ENCODE data around the gene APOBEC3C.
A peak's percentile ranks its signal among the peaks of the same experiment; 100 is the strongest.
"Not testable (repeated sequence)": the region's sequence is repeated elsewhere in the genome, so short reads cannot be mapped to it uniquely, and the experiment has no call there.

APOBEC3C gene

DNA sequence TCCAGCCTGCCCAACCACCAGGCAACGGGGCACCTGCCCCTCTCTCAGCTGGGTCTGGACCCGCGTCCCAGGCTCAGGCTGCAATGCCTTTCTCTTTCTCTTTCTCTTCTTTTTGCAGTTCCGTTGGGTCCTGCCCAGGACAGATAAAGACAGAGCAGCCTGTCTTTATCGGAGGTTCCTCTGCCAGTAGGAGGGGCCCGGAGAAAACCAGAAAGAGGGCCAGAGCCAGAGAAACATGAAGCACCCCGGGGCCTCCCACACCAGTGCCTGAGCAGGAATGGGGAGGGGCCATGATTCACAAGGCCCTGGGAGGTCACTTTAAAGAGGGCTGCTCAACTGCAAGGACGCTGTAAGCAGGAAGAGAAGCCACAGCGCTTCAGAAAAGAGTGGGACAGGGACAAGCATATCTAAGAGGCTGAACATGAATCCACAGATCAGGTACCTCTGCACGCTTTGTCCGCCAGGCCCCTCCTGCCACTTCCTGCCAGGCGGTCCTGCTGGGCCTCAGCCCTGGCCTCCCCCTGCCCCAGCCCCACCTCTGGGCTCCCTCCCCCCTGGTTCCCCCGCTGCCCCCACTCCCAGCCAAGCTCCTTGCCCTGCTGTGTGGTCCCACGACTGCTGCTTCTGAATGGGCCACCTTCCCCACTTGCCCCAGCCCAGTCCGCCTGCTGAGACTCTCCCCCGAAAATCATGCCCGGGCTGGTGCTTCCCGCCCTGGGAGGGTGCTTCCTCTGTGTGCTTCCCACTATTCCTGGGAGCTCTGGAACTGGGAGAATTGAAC is at the start of gene APOBEC3C:
TSS of gene APOBEC3C (plus strand) at position 316 of the 781 bp plus-strand sequence. CDS start at position 422, 106 bp downstream.
- peak; percentile 64 to 74 for DNase-seq

DNA sequence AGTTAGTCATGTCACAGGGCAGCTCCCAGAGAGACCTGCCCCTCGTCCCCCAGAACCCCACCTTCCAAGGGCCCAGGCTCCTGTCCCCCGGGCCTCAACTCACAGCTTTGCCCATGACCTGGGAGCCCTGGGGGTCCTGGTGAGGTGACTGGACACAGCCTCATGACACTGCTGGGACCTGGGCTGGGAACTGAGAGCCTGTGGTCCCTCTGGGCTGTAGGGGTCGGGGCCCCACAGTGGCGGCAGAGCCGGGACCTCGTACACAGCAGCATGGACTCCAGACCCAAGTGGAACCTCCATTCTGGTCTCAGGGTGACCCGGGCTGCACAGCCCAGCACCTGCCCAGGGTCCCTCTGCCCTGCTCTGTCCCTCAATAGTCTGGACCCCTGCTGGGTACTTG is 49.8 kb upstream of the APOBEC3C start:
- DNase-seq = no peak

DNA sequence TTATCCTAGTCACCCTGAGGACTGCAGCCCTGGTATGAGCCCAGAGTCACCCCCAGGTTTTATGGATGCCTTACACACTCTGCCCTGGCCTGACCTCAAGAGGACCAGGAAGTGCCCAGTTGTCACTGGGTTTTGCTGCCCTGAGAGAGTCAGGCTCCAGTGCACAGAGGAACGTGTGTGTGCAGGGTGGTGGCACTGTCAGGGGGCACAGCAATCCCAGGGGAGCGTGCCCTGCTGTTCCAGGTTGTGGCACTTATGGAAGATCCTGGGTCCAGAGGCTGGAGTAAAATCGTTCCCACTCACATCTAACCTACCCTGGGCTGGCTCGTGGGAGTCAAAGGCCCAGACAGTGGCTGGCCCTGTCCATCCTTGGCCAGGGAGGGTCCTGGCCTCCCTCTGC is 49.1 kb upstream of the APOBEC3C start:
- no peak for DNase-seq

DNA sequence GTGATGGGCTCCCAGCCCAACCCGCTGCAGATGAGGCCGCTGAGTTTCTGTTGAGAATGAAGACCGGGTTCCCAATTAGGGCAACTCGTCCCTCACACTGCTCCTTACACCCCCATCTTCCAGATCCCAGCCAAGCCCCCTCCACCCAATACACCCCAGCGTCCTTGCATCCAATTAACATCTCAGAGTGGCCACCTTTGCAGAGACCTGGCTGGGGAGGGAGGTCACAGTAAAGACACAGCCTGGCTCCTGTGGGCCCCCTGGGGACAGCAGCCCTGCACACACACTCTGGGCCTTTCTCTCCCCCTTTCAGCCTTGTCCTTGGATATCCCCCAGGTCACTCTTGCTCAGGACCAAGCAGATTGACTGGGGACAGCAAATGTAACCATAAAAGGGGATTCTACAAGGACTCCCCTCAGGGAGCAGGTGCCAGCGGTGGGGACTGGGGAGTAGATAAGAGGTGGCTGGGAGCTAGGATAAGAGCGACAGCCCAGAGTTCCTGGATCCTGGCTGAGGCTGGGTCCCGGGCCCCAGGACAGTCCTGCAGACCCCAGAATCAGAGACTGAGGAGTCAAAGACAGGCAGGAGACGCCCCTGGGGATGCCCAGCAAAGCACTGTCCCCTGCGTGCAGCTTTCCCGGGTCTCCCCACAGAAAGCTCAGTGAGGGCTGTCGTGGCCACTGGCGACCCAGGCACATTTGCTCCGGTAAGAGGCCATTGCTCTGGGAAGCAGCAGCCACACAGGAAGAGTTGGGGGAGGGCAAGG is 48.3 kb upstream of the APOBEC3C start:
- no peak for DNase-seq

DNA sequence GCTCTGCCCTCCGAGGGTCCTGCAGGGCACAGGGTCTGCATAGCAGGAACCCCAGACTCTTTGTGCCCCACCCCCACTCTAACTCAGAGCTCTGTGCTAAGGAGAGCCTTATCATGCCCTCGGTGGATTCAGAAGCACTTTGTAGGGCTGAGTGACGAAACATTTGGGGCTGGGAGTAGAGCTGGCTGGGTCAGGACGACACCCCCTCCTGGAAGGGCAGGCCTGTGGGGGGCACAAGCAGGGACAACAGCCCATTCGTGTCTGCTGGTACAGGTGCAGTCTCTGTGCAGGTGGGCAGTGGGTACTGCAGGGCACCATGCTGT is 47.7 kb upstream of the APOBEC3C start:
- DNase-seq = no peak

DNA sequence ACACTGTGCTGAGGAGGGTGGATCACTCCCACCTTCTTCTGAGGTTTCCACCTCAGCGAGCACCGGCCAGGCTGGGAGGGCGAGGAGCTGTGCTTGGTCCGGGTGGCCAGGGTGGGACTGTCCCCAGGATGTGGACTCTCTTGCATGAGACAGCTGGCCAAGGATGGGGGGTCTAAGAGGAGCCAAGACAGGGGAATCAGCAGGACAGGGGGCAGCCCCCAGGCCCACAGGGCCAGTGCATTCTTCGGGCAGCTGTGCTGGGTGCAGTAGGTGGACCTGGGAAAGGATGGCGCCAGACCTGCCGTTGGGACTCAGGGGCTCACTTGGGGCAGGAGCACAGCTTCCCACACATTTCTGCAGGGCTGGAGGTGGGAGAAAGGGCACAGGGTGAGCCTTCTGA is 47.1 kb upstream of the APOBEC3C start:
- DNase-seq = no peak

DNA sequence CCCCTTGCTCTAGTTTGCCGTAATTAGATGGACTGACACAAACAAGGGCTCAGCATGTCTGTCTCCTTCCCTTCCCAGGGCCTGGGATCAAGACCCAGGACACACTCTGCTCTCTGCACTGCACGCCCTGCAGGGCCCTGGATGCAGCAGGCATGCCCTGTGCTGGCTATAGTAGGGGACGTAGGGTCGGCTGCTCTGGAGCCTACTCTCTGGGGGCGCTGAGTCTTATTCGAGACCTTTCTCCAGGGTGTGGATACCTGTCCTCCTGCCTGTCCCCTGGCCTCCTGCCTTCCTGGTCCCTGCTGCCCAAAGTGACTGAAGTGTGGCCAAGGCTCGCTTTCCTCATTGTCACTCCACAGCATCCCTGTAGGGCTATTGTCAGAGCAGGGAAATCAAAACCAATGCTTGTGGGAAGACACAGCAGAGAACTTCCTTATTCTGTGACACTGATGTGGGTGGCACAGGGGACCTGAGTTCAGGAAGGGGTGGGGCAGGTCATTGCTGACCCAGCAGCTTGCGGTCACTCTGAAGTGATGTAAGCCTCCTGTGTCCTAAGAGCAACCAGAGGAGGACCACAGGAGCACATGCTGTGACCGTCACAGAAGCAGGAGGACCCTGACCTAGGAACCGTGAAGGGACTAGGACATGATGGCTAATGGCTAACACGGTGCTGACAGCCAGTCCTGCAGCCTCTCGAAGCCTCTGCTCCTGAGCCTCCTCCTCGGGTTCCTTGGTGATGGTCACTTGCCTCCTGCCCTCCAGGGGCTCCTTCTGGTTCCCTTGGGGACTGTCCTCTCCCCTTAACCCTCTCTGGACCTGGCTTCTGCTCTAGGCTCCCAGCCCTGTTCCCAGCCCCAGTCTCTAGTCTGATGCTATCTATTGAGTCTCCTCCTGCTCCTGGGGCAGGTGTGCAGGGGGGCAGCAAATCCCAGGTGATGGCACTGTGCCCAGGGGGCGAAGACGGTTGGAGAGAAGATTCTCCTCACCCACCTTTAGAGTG is 46.3 kb upstream of the APOBEC3C start:
- DNase-seq = no peak

DNA sequence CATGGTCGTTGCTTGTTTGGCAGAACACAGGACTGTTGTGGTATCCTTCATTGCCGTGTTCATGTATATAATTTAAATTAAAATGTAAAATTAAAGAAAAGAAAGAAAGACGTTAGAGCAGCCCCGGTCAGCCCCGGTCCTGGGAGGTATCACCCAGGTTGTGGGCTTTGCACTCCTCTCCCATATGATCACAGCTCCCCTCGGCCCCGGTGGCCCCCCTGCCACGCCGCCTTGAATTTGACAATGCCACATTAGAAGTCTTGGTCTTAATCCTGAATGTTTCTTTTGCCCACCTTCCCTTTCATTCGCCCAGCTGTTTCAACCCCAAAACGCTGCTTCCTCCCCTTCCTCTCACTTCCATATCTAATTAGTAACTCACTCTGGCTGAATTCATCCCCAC is 45.3 kb upstream of the APOBEC3C start:
- no peak for DNase-seq

DNA sequence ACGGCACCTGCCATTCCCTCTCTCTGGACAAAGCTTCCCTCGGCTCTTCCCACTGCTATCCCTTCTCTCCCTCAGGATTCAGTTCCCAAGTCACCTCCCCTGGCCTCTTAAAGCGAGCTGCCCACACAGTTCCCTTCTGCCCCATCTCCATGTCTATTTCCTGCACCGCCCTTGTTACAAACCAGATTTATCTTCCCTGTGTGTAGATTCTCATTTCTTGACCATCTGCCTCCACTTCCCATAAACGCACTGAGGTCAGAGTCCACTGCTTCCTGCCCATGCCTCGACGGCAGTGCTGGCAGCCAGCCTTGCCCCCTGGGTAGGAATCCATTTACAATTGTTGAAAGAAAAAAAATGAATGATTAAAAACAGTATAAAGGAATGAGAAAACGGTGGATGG is 43.5 kb upstream of the APOBEC3C start:
- no peak for DNase-seq

DNA sequence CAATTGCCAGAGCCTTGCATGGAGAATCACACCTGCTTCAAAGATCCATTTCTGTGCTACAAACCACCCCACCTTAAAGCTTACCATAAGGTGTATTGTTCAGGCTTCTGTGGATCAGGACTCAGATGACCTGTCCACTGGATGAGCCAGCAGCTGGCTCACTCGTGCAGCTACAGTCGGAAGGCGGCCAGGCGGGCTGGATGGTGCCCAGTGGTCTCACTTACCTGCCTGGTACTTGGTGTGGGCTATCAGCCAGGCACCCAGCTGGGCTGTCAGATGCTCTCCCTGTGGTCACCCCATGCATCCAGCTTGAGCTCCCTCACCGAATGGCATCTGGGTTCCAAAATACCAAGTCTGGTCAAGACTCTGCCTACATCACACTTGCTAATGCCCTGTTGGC is 42.9 kb upstream of the APOBEC3C start:
- no peak for DNase-seq

DNA sequence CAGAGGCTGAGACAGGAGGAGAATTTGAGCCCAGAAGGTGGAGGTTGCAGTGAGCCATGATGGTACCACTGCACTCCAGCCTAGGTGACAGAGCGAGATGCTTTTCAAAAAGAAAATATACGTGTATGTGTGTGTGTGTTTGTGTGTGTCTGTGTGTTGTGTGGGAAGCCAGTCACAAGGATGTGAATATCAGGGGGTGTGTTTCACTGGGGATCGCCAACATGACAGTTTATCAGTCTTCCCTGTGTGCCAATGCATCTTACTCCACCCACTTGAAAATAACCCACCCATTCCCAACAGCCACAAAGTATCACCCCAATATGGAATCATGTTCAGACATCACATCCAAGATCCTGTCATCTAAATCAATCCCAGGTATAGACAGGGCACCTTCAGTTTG is 42.3 kb upstream of the APOBEC3C start:
- no peak for DNase-seq

DNA sequence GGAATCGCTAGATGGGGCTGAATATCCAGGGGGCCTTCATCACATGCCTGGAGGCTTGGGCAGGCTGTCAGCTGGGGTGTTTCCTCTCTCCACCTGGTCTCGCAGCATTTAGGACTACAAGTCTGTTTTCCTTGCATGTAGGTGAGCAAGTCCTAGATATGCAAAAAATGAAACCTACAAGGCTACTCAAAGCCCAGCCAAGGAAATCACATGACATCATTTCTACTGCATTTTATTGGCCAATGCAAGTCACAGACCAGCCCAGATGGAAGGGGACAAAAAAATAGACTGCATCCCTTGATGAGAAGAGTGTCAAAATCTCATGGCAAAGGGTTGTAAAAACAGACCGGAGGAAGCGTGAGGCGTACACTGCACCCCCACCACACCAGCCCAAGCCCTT is 41.5 kb upstream of the APOBEC3C start:
- DNase-seq = no peak

DNA sequence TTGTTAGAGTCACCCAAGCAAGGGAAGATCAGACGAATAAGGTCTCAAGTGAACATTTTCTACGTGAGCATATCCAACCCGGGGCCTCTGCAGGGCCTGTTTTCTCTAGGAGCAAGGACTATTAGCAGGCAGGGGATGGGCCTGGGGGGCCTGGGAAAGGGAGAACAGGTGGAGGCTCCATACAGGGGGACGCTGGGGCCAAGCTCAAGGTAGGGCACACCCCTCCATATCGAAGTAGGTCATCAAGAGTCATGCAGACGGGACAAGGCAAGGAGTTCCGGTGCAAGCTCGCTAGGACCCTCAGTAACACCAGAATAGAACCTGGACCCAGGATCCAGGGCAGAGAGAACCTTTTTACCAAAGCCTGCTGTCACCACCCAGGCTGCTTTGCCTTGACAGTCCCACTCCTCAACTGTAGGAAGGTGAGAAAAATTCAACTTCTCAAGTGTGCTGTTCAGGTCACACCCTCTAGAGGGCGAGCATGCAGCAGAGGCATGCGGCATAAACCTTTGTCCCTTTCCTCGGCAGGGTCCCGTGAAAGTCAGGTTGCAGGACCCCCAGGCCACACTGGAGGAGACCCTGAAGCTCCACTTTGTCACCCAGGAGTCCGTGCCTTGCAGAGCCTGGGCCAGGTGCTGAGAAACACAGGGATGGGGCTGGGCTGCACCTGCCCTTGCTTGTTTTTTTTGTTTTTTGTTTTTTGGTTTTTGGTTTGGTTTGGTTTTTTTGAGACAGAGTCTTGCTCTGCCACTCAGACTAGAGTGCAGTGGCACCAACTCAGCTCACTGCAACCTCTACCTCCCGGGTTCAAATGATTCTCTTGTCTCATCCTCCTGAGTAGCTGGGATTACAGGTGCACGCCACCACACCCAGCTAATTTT is 40.5 kb upstream of the APOBEC3C start:
- peak; percentile 51 to 58 for DNase-seq

DNA sequence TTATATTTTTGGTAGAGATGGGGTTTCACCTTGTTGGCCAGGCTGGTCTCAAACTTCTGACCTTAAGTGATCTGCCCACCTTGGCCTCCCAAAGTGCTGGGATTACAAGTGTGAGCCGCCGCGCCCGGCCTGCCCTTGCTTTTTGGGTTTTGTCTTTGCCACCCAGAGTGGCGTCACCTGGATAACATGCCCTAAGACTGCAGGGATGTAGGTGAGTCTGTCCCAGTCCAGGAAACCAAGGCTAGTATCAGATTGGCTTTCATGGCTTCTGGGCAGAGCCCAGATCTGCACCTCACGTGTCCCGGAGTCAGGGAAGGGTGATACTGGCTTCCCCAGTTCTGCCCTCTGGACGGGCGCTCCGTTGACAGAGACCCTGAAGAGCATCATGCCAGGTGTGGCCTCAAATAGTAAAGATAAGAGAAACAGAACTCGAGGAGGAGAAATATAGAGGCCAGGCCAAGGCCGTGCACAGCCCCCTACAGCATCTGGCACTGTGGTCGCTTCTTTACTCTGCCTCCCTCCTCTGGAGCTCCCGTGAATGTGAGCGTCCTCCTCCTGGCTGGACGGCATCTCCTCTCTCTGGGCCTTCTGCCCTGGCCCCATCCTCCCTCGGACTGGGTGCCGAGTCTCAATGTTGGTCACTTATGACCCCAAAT is 39.8 kb upstream of the APOBEC3C start:
- no peak for DNase-seq

DNA sequence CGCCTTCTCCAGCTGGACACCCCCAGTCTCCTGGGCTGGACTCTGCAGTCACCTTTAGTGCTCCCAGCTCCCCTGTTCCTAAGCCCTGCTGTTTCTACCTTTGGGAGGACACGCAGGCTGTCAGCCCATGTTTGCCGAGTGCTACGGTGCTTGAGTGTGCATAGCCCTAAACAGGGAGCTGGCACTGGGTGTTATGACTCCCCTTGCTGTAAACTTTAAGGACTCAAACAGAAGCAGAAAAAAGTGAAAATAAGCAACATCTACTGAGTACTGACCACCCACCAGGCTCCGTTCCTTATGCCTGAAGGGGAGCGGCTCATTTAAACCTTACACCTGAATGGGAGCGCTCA is 39.3 kb upstream of the APOBEC3C start:
- DNase-seq = no peak

DNA sequence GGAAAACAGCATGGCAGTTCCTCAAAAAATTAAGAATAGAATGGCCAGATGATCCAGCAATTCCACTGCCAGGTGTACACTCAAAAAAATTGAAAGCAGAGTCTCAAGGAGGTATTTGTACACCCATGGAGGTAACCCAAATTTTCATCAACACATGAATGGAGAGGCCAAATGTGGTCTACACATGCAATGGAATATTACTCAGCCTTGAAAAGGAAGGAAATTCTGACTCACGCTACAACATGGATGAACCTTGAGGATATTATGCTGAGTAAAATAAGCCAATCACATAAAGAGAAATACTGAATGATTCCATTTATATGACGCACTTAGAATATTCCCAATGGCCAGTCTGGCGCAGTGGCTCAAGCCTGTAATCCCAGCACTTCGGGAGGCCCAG is 36.8 kb upstream of the APOBEC3C start:
- not testable (repeated sequence) for DNase-seq

DNA sequence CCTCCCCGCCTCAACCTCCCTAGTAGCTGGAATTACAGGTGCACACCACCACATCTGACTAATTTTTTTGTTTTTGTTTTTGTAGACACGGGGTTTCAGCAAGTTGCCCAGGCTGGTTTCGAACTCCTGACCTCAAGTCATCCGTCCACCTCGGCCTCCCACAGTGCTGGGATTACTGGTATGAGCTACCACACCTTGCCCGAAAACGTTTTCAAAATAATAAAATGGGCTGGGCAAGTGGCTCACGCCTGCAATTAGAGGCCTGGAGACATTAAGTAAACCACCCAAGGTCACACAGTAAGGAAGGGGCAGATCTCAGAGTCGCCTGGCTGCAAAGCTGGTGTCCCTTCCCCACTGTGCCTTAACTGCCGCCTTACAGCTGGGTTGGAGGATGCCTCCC is 33.5 kb upstream of the APOBEC3C start:
- DNase-seq = not testable (repeated sequence)

DNA sequence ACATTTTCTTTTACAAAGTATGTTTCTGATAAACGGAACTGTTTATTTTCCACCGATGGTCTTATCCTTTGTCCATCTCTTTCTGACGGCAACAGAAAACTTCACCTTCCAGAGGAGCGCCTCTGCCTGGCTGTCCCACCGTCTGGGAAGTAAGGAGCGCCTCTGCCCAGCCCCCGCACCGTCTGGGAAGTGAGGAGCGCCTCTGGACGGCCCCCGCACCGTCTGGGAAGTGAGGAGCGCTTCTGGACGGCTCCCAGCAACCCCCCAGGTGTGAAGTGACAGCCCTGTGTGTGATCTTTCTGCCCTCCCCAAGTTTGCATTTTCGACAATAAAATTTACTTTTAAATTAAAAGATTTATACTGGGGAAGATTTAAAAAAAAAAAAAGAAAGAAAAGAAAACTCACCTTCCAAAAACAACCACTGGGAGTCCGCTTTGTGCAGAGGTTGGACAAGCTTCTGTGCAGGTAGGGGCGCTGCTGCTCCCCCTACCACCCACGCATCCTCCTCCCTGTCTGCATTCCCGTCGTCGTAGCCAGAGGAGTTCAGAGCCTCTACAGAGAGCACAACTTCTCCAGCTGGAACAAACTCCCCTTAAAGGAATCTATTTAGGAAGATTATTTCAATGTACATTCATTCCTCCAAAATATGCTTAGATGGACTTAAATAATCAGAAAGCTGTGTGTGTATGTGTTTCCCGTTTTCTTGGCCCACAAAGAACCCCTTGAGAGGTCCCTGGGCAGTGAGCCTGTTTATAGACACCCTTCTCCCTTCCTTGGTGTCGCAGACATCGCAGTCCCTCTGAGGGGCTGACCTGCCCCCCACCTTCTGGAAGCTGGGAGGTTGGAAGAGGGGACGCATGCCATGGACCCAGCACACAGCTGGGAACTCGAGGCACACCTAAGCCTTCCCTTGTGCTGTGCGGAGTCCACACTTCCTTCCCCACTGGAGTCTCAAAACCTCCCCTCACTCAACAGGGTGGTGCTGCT is 32.8 kb upstream of the APOBEC3C start:
- DNase-seq = no peak

DNA sequence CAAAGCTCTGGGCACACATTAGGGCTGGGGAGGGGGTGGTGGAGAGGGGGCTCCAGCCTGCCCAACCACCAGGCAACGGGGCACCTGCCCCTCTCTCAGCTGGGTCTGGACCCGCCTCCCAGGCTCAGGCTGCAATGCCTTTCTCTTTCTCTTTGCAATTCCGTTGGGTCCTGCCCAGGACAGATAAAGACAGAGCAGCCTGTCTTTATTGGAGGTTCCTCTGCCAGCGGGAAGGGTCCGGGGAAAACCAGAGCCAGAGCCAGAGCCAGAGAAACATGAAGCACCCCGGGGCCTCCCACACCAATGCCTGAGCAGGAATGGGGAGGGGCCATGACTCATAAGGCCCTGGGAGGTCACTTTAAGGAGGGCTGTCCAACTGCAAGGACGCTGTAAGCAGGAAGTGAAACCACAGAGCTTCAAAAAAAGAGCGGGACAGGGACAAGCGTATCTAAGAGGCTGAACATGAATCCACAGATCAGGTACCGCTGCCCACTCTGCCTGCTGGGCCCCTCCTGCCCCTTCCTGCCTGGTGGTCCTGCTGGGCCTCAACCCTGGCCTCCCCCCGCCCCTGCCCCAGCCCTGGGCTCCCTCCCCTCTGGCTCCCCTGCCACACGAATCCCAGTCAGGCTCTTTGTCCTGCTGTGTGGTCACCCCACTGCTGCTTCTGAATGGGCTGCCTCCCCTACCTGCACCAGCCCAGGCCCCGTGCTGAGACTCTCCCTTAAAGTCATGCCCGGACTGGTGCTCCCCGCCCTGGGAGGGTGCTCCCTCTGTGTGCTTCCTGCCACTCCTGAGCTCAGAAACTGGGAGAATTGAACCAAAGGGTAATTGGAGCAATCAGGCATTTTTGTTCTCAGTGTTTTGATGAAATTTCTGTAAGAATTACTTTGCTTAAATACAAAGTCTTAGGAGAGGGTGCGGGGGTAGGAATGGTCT is 31.8 kb upstream of the APOBEC3C start, which contains the start of gene APOBEC3B:
TSS of gene APOBEC3B (plus strand) at position 356 of the 936 bp plus-strand sequence. CDS start at position 463, 107 bp downstream.
- DNase-seq = peak; percentile 36 to 67
